ENCODE measurements around the gene RALB.

DNA sequence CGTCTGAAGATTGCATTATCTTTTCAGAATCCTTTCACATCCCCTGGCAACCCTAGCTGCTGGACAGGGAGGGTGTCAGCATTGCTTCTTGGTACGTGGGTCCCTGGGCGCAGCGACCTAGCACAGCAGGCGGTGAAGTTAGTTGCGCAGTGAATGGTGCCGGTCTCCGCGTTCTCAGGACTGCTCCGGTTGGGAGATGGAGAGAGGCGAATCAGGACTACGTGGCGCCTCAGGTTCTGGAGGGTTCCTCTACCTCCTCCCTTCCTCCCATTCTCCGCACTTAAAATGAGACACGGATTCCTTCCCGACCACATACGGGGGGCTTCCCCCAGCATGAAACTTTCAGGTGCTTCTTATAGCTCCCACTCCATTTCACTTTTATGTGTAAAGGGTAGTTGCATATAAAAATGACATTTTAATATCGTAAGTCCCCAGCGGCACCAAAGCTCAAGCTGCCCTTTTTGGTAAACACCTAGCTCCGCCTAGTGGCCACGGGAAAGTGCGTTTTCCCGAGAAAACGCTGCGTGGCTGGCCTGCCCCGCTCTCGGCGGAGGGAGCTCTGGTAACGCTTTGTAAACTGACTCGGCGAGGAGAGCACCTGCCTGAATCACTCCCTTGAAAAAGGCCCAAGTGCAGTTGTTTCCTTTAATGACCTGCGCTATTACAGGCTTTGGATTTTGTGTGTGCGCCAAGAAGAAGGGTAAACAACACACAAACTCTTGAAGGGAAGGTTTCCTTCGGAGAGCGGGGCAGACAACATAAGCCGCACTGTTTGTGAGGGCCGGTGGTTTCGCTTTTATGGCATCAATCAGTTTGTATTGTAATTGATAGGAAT, 60.4 kb downstream of the RALB start:
- TF ChIP-seq, protein P1, sequence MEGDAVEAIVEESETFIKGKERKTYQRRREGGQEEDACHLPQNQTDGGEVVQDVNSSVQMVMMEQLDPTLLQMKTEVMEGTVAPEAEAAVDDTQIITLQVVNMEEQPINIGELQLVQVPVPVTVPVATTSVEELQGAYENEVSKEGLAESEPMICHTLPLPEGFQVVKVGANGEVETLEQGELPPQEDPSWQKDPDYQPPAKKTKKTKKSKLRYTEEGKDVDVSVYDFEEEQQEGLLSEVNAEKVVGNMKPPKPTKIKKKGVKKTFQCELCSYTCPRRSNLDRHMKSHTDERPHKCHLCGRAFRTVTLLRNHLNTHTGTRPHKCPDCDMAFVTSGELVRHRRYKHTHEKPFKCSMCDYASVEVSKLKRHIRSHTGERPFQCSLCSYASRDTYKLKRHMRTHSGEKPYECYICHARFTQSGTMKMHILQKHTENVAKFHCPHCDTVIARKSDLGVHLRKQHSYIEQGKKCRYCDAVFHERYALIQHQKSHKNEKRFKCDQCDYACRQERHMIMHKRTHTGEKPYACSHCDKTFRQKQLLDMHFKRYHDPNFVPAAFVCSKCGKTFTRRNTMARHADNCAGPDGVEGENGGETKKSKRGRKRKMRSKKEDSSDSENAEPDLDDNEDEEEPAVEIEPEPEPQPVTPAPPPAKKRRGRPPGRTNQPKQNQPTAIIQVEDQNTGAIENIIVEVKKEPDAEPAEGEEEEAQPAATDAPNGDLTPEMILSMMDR (IDR thresholded peaks at IDR 0.05): peak in 5 of 7 experiments; percentile 78 to 92 (median 87)
- TF ChIP-seq POLR2A (IDR thresholded peaks at IDR 0.05): no peak

All from stomach (tissue), 4 donors.